Smooth muscle cell (in vitro differentiated cells): ENCODE data around the gene KLHL17. TPM values are rescaled to one million over a fixed set of nuclear protein-coding genes. Genes with fewer than 3 reads are reported as not detected.

Experiments used
- DNase-seq: peaks from one replicate; lab custom pipeline; 2025; ENCODE audit not compliant: unreplicated experiment; lab: John Stamatoyannopoulos, UW
- H2AFZ ChIP-seq: fragments of 200-600 bp; sonication (generic); 2 replicates; pipeline ENCODE4 v1.6.0; 2016; ENCODE audit warnings: antibody characterized with exemption, low read depth, mild to moderate bottlenecking
- H3F3A ChIP-seq: fragments of 200-600 bp; sonication (generic); 2 replicates; pipeline ENCODE4 v1.6.0; 2017; ENCODE audit warnings: antibody characterized with exemption, low read depth
- H3K27ac ChIP-seq: fragments of 200-600 bp; sonication (generic); 2 replicates; pipeline ENCODE4 v1.5.1; 2016; ENCODE audit warnings: low read depth, mild to moderate bottlenecking
- H3K27me3 ChIP-seq: fragments of 200-600 bp; sonication (generic); 2 replicates; pipeline ENCODE4 v1.6.1; 2016; ENCODE audit warnings: low read depth, mild to moderate bottlenecking
- H3K36me3 ChIP-seq: fragments of 200-600 bp; sonication (generic); 2 replicates; pipeline ENCODE4 v1.5.1; 2016; ENCODE audit warnings: low read depth
- H3K4me1 ChIP-seq: fragments of 200-600 bp; sonication (generic); 2 replicates; pipeline ENCODE4 v1.5.1; 2016; ENCODE audit warnings: low read depth
- H3K4me2 ChIP-seq: fragments of 200-600 bp; sonication (generic); 2 replicates; pipeline ENCODE4 v1.6.0; 2016; ENCODE audit warnings: mild to moderate bottlenecking
- H3K4me3 ChIP-seq: fragments of 200-600 bp; sonication (generic); 2 replicates; pipeline ENCODE4 v1.5.1; 2016; ENCODE audit warnings: mild to moderate bottlenecking
- H3K79me2 ChIP-seq: fragments of 200-600 bp; sonication (generic); 2 replicates; pipeline ENCODE4 v1.6.0; 2016; ENCODE audit warnings: low read depth, mild to moderate bottlenecking
- H3K9ac ChIP-seq: fragments of 200-600 bp; sonication (generic); 2 replicates; pipeline ENCODE4 v1.6.0; 2016; ENCODE audit warnings: low read depth
- H3K9me3 ChIP-seq: fragments of 200-600 bp; sonication (generic); replicated peaks from 2 replicates; pipeline ENCODE4 v1.5.1; 2016; ENCODE audit warnings: low read depth
- H4K20me1 ChIP-seq: fragments of 200-600 bp; sonication (generic); 2 replicates; pipeline ENCODE4 v1.6.0; 2016; ENCODE audit warnings: low read depth
- CTCF ChIP-seq: fragments of 200-600 bp; sonication (generic); IDR thresholded peaks from 2 replicates; pipeline ENCODE4 v1.5.1; 2017; ENCODE audit warnings: borderline replicate concordance, mild to moderate bottlenecking, antibody characterized with exemption; ENCODE audit not compliant: insufficient read depth, poor library complexity, severe bottlenecking
- WGBS: methylation state at CpG from one replicate; pipeline ENCODE4 v1.1.7; 2016; ENCODE audit warnings: low lambda C conversion rate; 5-methylcytosine and 5-hydroxymethylcytosine counted together
- polyA plus RNA-seq: library from polyadenylated mRNA; unstranded; fragments of >200 nt; fragmentation: Nextera tagmentation; extraction: Ambion mirVana; gene quantifications from 2 replicates; pipeline ENCODE4 v1.2.1, GENCODE V29; 2016
- total RNA-seq: library from RNA; depleted of rRNA; stranded (reverse); fragments of >200 nt; gene quantifications from 2 replicates; pipeline ENCODE4 v1.2.3, GENCODE V29; 2014

Gene KLHL17
- total and polyA plus RNA-seq, 2 experiments from 2014 or later = 10.2 to 29.9 TPM

GRCh38 chr1:997713-997992 lies 37.3 kb downstream of the KLHL17 start:
- peaks cover 3% of the 10 kb centered on the region for H3K79me2 ChIP-seq
- H3K27me3 ChIP-seq = no peaks in the 10 kb centered on the region
- peaks cover 4% of the 10 kb centered on the region for H3K4me1 ChIP-seq
- DNase-seq = no peak
- peak overlapping the region; percentile 99 for H3K4me2 ChIP-seq
- H3K9ac ChIP-seq = no peak overlapping the region
- H4K20me1 ChIP-seq = peaks cover 24% of the 10 kb centered on the region
- 69% methylated on average over 3 of the region's 3 CpGs for WGBS
- H3K9me3 ChIP-seq = no peaks in the 10 kb centered on the region
- no peak overlapping the region for H3K27ac ChIP-seq
- no peak overlapping the region for H3K4me3 ChIP-seq
- H3F3A ChIP-seq = no peaks in the 10 kb centered on the region
- no peaks in the 10 kb centered on the region for H3K36me3 ChIP-seq
- no peak overlapping the region for H2AFZ ChIP-seq
- no peak for TF ChIP-seq CTCF

GRCh38 chr1:997993-998744 lies 37.8 kb downstream of the KLHL17 start:
- peak overlapping the region; percentile 70 for H3K4me3 ChIP-seq
- peak overlapping the region; percentile 99 for H3K4me2 ChIP-seq
- H3K36me3 ChIP-seq = no peaks in the 10 kb centered on the region
- no peaks in the 10 kb centered on the region for H3K9me3 ChIP-seq
- H2AFZ ChIP-seq = no peak overlapping the region
- H3K27me3 ChIP-seq = no peaks in the 10 kb centered on the region
- peak overlapping the region; percentile 76 for H3K9ac ChIP-seq
- 30% methylated on average over 53 of the region's 75 CpGs for WGBS
- H3K4me1 ChIP-seq = peaks cover 4% of the 10 kb centered on the region
- TF ChIP-seq CTCF = no peak
- H4K20me1 ChIP-seq = peaks cover 29% of the 10 kb centered on the region
- DNase-seq = no peak
- no peaks in the 10 kb centered on the region for H3F3A ChIP-seq
- H3K79me2 ChIP-seq = peaks cover 3% of the 10 kb centered on the region
- no peak overlapping the region for H3K27ac ChIP-seq

GRCh38 chr1:998745-998994 lies 38.3 kb downstream of the KLHL17 start:
- Histone ChIP-seq H3K36me3 (no peaks in the 10 kb centered on the region), H3K4me3 (peak overlapping the region; percentile 70), H3K4me2 (peak overlapping the region; percentile 99), H3K9me3 (no peaks in the 10 kb centered on the region), H3F3A (no peaks in the 10 kb centered on the region), H3K4me1 (peaks cover 4% of the 10 kb centered on the region), H3K27ac (no peak overlapping the region), H3K79me2 (peaks cover 3% of the 10 kb centered on the region), H2AFZ (no peak overlapping the region), H4K20me1 (peaks cover 33% of the 10 kb centered on the region), H3K9ac (peak overlapping the region; percentile 76), H3K27me3 (no peaks in the 10 kb centered on the region)
- WGBS = 10% methylated on average over 4 of the region's 27 CpGs
- DNase-seq = no peak
- TF ChIP-seq CTCF = no peak
